Measurements from ENCODE around the gene PTPRD. TPM values are rescaled to one million over a fixed set of nuclear protein-coding genes. Genes with fewer than 3 reads are reported as not detected.

The PTPRD gene
- total and polyA plus RNA-seq, 9 of the 15 experiments (the other 6 are each of a cell fraction or from before 2014, with no cell fraction given), result 0.11 TPM; not detected in 8

- CTCF ChIA-PET (ENCODE audit: low intra/inter-chr PET ratio), result no interaction called here
- Histone ChIP-seq H3K9me3 (replicated peaks; ENCODE audit: control insufficient read depth, insufficient read depth, low read depth, low read length) (no peaks in the 10 kb centered on the region), H3K27ac (ENCODE audit: extremely low read depth, low read depth, low read length) (no peak overlapping the region), H3K4me2 (ENCODE audit: insufficient read depth, low read length) (no peak overlapping the region), H3K4me3 (no peak overlapping the region), H3K79me2 (ENCODE audit: control insufficient read depth, insufficient read depth, low read length) (no peaks in the 10 kb centered on the region), H4K20me1 (replicated peaks; ENCODE audit: control insufficient read depth, insufficient read depth, low read length) (no peaks in the 10 kb centered on the region), H3K36me3 (ENCODE audit: control insufficient read depth, insufficient read depth, low read length) (no peaks in the 10 kb centered on the region), H3K9me1 (ENCODE audit: control insufficient read depth, insufficient read depth, low read length) (no peaks in the 10 kb centered on the region), H3K9ac (ENCODE audit: insufficient read depth in 1 of 2, low read depth in 2 of 2, low read length in 2 of 2) (no peak overlapping the region), H2AFZ (ENCODE audit: low read depth, low read length) (no peak overlapping the region), H3K27me3 (ENCODE audit: control insufficient read depth in 2 of 2, insufficient read depth in 2 of 2, low read length in 2 of 2) (no peaks in the 10 kb centered on the region), H3K4me1 (replicated peaks in 1 of 2; ENCODE audit: control insufficient read depth in 2 of 2, insufficient read depth in 2 of 2, low read length in 2 of 2) (no peaks in the 10 kb centered on the region)
- DNase-seq (ENCODE audit: extremely low read depth in 1 of 4, low spot score in 3 of 4), result no peak
- WGBS (ENCODE audit: insufficient coverage, low coverage, missing lambda C conversion rate), result 0% methylated on average over 8 of the region's 11 CpGs
- BruUV-seq (replicated peaks), result no TSS peak
- POLR2A ChIA-PET, result no interaction called here
- no peak for TF ChIP-seq ZNF354B (CRISPR knock-in tag; IDR thresholded peaks at IDR 0.05)
- TF ChIP-seq, protein P1, sequence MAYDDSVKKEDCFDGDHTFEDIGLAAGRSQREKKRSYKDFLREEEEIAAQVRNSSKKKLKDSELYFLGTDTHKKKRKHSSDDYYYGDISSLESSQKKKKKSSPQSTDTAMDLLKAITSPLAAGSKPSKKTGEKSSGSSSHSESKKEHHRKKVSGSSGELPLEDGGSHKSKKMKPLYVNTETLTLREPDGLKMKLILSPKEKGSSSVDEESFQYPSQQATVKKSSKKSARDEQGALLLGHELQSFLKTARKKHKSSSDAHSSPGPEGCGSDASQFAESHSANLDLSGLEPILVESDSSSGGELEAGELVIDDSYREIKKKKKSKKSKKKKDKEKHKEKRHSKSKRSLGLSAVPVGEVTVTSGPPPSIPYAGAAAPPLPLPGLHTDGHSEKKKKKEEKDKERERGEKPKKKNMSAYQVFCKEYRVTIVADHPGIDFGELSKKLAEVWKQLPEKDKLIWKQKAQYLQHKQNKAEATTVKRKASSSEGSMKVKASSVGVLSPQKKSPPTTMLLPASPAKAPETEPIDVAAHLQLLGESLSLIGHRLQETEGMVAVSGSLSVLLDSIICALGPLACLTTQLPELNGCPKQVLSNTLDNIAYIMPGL (CRISPR knock-in tag; IDR thresholded peaks at IDR 0.05), result no peak
- no peak for TF ChIP-seq MCM5 (IDR thresholded peaks at IDR 0.05; ENCODE audit: low read depth)
- TF ChIP-seq CAMTA2 (CRISPR knock-in tag; conservative IDR thresholded peaks at IDR 0.05), result no peak
- no peak for TF ChIP-seq XRCC5 (IDR thresholded peaks at IDR 0.05; ENCODE audit: low read depth, low read length)
- no peak for TF ChIP-seq RBM14 (IDR thresholded peaks at IDR 0.05; ENCODE audit: borderline replicate concordance, insufficient read depth, low read depth, low read length)
- TF ChIP-seq RFX7 (CRISPR knock-in tag; IDR thresholded peaks at IDR 0.05), result no peak
- no peak for TF ChIP-seq FOXJ2 (tag; IDR thresholded peaks at IDR 0.05)
- TF ChIP-seq CBX3 (IDR thresholded peaks at IDR 0.05; ENCODE audit: borderline replicate concordance in 1 of 2, low read length in 2 of 2), result no peak
- TF ChIP-seq SMAD2 (IDR thresholded peaks at IDR 0.05; ENCODE audit: low read depth, low read length), result no peak
- TF ChIP-seq TFE3 (CRISPR knock-in tag; IDR thresholded peaks at IDR 0.05), result no peak
- no peak for TF ChIP-seq TEAD1 (CRISPR knock-in tag; IDR thresholded peaks at IDR 0.05)
- TF ChIP-seq, protein P2, sequence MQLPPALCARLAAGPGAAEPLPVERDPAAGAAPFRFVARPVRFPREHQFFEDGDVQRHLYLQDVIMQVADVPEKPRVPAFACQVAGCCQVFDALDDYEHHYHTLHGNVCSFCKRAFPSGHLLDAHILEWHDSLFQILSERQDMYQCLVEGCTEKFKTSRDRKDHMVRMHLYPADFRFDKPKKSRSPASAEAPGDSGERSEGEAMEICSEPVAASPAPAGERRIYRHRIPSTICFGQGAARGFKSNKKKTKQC (CRISPR knock-in tag; IDR thresholded peaks at IDR 0.05), result no peak
- intact Hi-C loops (cut with micrococcal nuclease) (no loop called here), in situ Hi-C loops (cut with MboI) (no loop called here)
- no peak for FAIRE-seq
- ATAC-seq, result no peak
These were observed 1052.3 kb downstream of the PTPRD start for GRCh38 chr9:9560382-9561035.
